ENCODE results near the gene PRKCA. TPM values are rescaled to one million over a fixed set of nuclear protein-coding genes. Genes with fewer than 3 reads are reported as not detected.
A peak's percentile ranks its signal among the peaks of the same experiment; 100 is the strongest.

The PRKCA gene
- total RNA-seq, 4 donors from 2014 or later = 9.6 to 15.5 (median 11.1) TPM

GRCh38 chr17:66633317-66633965 lies 331.0 kb downstream of the PRKCA start:
- intact Hi-C loops (cut with DNase I; ENCODE audit: low total_unique reads) = no loop called here
- peak in 1 of 2 donors; percentile 0 for DNase-seq (ENCODE audit: low spot score in 2 of 2)
- 57 to 63% methylated on average over 3 of the region's 3 CpGs for WGBS, 2 donors
- TF ChIP-seq POLR2A (IDR thresholded peaks at IDR 0.05) (no peak), CTCF (IDR thresholded peaks at IDR 0.05) (no peak)
- H3K4me3 ChIP-seq (ENCODE audit: low read depth, poor library complexity, severe bottlenecking) = no peak overlapping the region

GRCh38 chr17:66634193-66634592 lies 331.8 kb downstream of the PRKCA start:
- TF ChIP-seq POLR2A (IDR thresholded peaks at IDR 0.05) (no peak), CTCF (IDR thresholded peaks at IDR 0.05) (no peak)
- H3K4me3 ChIP-seq (ENCODE audit: low read depth, poor library complexity, severe bottlenecking) = no peak overlapping the region
- intact Hi-C loops (cut with DNase I; ENCODE audit: low total_unique reads) = no loop called here
- 81 to 93% methylated on average over 1 of the region's 1 CpG for WGBS, 2 donors
- no peak for DNase-seq (ENCODE audit: low spot score in 2 of 2)

GRCh38 chr17:66635386-66636045 lies 333.1 kb downstream of the PRKCA start:
- peak in 1 of 2 donors; percentile 34 for DNase-seq (ENCODE audit: low spot score in 2 of 2)
- H3K4me3 ChIP-seq (ENCODE audit: low read depth, poor library complexity, severe bottlenecking) = no peak overlapping the region
- intact Hi-C loops (cut with DNase I; ENCODE audit: low total_unique reads) = no loop called here
- TF ChIP-seq POLR2A (IDR thresholded peaks at IDR 0.05) (no peak), CTCF (IDR thresholded peaks at IDR 0.05) (no peak)
- 94 to 95% methylated on average over 7 of the region's 7 CpGs for WGBS, 2 donors

GRCh38 chr17:66636111-66636510 lies 333.7 kb downstream of the PRKCA start:
- no peak overlapping the region for H3K4me3 ChIP-seq (ENCODE audit: low read depth, poor library complexity, severe bottlenecking)
- no peak for TF ChIP-seq POLR2A (IDR thresholded peaks at IDR 0.05)
- no peak for TF ChIP-seq CTCF (IDR thresholded peaks at IDR 0.05)
- intact Hi-C loops (cut with DNase I; ENCODE audit: low total_unique reads) = no loop called here
- peak in 1 of 2 donors; percentile 17 for DNase-seq (ENCODE audit: low spot score in 2 of 2)
- WGBS, 2 donors = 71 to 72% methylated on average over 4 of the region's 4 CpGs

GRCh38 chr17:66637491-66637890 lies 335.1 kb downstream of the PRKCA start:
- 95% methylated on average over 6 of the region's 6 CpGs for WGBS, 2 donors
- no peak overlapping the region for H3K4me3 ChIP-seq (ENCODE audit: low read depth, poor library complexity, severe bottlenecking)
- DNase-seq (ENCODE audit: low spot score in 2 of 2) = peak in 1 of 2 donors; percentile 42
- TF ChIP-seq POLR2A (IDR thresholded peaks at IDR 0.05) (no peak), CTCF (IDR thresholded peaks at IDR 0.05) (no peak)
- intact Hi-C loops (cut with DNase I; ENCODE audit: low total_unique reads) = no loop called here
